ENCODE results near the gene C19orf67.
"Not testable (repeated sequence)": the region's sequence is repeated elsewhere in the genome, so short reads cannot be mapped to it uniquely, and the experiment has no call there.

C19orf67 gene

DNA sequence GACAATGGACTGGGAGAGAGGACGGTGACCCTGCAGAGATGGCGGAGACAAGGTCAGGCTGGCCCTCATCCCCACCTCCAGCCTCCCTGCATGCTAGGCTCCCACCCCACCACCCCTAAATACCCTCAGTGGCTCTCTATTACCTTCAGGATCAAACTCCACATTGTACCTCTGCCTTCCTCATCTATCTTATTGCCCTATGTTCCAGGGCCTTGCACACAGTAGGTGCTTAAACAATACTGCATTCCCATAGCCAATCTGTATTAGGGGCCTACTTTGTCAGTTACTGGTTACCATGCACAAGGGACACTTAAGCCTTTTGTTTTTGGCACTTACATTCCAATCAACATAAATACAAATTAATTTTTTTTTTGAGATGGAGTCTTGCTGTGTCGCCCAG is 30.2 kb downstream of the C19orf67 start:
- DNase-seq, result no peak

DNA sequence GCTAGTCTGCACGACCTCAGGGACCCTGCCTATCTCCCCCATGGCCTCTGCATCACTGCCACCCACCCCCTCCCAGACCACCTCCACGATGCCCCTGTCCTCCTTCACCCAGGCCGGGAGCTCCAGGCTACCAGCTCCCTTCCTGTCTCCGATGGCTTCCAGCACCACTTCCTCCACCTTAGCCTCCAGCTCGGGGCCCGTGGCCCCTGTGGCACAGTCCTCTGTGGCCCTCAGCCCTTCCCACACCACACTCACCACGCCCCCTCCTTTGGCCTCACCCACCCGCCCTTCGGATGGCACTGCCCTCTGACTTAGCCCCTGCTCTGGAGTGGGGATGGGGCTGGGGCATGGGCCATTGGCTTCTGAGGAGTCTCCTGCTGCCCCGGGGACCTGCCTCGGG is 30.9 kb downstream of the C19orf67 start:
- no peak for DNase-seq

DNA sequence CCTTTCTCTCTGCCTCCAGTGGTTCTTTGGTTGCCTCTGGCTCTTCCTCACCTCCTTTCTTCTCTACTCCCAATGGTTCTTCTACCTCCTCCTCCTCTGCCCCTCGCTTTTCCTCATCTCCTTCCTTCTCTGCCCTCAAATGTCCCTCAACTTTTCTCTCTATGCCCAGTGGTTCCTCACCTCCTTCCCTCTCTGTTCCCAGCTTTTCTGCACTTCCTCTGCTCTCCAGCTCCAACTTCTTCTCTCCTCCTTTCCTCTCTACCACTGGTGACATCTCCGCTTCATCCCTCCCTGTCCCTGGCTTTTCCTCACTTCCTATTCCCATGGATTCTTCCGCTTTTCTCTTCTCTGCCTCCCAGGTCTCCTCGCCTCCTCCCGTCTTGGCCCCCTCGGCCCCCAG is 31.5 kb downstream of the C19orf67 start:
- DNase-seq, result no peak

DNA sequence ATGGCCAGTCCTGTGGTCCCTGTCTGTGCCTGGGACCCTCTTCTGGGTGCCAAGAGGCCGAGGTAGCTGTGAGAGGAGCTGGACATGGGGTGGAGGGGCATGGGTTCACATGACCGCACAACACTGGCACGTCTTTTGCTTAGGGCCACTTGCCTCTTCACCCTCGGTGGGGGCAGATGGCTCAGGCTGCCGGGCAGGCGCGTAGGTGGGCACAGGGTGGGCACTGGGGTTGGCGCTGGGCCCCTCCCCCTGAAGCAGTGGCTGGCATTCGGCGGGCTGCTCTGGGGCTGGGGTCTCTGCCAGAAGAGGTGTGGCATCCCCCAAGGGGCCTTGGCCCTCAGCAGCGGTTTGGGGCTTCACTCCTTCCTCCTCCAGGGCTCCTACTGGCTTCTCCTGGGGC is 32.1 kb downstream of the C19orf67 start:
- no peak for DNase-seq

DNA sequence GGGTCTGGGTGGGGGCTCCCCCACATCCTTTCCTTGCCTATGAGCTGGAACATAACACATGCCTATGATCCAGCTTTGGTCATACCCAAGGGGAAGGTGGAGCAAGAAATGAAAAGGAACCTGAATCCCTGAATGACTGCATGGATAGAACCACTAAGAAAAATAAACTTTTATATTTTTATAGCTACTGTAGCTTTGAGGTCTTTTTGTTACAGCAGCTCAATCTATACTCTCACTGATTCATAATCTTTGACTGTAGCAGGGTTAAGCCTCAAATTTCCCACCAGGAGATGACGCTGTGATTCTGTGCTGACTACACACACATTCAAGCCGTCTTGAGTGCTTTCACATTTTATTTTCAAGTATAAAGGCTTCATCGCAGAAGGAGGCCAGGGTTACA is 32.6 kb downstream of the C19orf67 start:
- no peak for DNase-seq

DNA sequence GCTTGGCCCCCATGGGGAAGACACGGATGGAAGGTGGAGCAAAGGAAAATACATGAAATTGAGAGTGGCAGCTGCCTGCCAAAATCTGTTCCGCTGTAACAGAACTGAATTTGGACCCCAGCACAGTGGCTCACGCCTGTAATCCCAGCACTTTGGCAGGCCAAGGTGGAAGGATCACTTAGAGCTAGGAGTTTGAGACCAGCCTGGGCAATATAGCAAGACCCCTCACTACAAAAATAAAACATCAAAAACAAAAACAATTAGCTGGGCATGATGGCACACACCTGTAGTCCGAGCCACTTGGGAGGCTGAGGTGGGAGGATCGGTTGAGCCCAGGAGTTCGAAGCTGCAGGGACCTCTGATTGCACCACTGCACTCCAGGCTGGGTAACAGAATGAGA is 33.1 kb downstream of the C19orf67 start:
- DNase-seq, result no peak

DNA sequence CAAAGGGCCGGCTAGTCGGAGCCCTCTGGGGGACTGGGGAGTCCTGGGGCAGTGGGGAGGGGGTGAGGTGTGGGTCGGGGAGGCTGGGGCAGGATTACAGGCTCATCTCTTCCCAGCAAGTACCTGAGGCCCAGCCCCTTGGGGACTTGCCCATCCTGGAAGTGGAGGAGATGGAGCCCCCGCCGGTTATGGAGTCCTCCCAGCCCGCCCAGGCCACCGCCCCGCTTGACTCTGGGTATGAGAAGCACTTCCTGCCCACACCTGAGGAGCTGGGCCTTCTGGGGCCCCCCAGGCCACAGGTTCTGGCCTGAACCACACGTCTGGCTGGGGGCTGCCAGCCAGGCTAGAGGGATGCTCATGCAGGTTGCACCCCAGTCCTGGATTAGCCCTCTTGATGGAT is 33.6 kb downstream of the C19orf67 start:
- DNase-seq, result no peak

DNA sequence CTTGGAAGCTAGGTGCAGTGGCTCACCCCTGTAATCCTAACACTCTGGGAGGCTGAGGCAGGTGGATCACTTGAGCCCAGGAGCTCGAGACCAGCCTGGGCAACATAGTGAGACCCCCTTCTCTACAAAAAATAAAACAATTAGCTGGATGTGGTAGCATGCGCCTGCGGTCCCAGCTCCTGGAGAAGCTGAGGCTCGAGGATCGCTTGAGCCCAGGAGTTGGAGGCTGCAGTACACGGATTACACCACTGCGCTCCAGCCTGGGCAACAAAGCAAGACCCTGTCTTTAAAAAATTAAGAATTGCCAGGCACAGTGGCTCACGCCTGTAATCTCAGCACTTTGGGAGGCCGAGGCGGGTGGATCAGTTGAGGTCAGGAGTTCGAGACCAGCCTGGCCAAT is 34.6 kb downstream of the C19orf67 start:
- DNase-seq, result not testable (repeated sequence)

DNA sequence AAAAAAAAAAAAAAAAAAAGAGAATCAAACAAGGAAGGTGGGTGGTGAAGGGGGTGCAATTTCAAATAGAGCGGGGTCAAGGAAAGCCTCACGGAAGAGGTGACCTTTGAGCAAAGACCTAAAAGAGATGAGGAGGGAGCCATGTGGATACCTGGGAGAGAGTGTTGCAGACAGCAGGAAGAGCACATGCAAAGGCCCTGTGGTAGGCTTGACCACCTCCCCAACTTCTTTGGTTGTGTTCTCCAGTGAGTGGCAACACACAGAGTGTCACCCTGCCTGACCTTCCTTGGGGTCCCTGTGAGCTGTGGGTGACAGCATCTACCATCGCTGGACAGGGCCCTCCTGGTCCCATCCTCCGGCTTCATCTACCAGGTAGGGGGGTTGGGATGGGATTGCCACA is 35.1 kb downstream of the C19orf67 start:
- no peak for DNase-seq

DNA sequence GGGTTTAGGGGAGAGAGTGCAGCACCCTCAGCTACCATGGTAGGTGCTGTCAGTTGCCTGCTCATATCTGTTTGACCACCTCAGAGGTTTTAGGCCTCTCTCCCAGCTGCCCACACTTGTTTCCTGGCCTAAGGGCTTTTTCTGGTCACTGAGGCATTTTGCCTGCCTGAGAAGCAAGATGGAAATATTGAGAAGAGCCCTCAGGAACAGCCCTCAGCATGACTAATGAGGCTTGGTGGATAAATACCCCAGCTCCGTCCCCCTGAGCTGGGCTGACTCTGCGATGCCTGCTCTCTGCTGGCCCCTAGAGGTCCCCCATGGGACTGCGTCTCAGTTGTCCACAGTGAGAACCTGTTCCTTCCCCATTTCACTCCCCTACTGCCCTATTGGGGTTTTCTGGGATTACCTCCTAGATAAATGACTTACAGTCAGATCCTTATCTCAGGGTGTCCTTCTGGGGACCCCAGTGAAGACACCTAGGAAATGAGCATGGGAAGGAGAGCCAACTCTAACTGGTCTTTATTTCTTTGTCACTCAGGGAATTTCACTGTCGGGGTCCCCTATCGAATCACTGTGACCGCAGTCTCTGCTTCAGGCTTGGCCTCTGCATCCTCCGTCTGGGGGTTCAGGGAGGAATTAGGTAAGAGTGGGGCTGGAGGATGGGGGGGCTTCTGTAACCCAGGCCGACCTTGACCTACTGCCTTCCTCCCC is 37.0 kb downstream of the C19orf67 start:
- peak; percentile 4 for DNase-seq

DNA sequence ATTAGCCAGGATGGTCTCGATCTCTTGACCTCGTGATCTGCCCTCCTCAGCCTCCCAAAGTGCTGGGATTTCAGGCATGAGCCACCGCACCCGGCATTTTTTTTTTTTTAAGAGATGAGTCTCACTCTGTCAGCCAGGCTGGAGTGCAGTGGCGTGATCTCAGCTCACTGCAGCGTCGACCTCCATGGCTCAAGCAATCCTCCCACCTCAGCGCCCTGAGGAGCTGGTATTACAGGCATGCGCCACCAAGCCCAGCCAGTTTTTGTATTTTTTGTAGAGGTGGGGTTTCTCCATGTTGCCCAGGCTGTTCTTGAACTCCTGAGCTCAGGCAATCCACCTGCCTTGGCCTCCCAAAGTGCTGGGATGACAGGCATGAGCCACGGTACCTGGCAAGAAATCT is 37.7 kb downstream of the C19orf67 start:
- DNase-seq, result not testable (repeated sequence)

DNA sequence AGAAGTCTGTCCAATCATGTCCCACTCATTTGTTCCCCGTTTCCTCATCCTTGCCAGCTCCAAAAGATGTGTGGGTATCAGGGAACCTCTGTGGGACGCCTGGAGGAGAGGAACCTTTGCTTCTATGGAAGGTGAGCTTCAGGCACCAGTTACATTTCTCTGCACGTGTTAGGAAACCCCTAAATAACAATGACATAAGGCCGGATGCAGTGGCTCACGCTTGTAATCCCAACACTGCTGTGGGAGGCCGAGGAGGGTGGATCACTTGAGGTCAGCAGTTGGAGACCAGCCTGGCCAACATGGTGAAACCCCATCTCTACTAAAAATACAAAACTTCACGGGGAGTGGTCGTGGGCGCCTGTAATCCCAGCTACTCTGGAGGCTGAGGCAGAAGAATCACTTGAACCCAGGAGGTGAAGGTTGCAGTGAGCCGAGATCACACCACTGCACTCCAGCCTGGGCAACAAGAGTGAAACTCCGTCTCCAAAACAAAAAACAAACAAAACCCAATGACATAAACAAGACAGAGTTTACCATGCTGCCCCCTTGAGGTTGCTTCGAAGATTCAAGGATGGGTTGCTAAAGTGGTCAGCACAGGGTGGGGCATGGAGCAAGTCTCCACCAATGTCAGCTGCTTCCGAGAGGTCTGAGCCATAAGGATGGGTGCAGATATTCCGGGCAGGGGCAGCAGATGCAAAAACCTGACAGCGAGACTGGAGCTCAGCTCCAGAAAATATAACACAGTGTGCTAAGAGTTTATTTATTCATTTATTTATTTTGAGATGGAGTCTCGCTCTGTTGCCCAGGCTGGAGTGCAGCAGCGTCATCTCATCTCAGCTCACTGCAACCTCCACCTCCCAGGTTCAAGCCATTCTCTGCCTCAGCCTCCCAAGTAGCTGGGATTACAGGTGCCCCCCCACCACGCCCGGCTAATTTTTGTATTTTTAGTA is 42.6 kb downstream of the C19orf67 start:
- peak; percentile 23 for DNase-seq

DNA sequence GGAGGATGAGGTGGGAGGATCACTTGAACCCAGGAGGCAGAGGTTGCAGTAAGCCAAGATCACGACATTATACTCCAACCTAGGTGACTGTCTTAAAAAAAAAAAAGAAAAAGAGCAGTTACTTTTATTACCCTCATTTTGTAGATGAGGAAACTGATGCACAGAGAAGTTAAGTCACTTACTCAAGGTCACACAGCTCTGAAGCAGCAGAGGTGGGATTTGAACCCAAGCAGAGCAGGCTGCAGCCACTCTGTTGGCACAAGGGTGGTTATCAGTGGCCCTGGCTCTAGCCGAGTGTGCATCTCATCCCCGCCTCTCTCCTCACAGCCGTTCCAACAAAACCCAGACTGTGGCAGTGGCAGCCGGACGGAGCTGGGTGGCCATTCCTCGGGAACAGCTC is 46.4 kb downstream of the C19orf67 start:
- no peak for DNase-seq

DNA sequence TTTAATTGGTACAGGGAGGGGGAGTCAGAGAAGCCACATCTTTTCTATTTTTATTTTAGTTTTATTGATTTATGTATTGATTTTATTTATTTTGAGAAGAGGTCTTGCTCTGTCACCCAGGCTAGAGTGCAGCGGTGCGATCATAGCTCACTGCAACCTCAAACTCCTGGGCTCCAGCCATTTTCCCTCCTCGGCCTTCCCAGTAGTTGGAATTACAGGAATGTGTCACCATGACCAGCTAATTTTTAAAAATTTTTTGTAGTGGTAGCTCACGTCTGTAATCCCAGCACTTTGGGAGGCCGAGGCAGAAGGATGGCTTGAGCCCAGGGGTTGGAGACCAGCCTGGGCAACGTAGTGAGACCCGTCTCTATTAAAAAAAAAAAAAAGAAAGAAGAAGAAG is 49.9 kb downstream of the C19orf67 start:
- no peak for DNase-seq

DNA sequence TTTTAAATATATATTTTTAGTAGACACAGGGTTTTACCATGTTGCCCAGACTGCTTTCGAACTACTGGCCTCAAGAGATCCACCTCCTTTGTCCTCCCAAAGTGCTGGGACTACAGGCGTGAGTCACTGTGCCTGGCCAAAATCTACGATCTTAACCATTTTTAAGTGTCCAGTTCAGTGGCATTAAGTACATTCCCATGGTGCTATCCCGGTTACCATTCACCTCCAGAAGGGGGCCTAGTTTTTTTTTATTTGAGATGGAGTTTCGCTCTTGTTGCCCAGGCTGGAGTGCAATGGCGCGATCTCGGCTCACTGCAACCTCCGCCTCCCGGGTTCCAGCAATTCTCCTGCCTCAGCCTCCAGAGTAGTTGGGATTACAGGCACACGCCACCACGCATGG is 50.4 kb downstream of the C19orf67 start:
- DNase-seq, result not testable (repeated sequence)

DNA sequence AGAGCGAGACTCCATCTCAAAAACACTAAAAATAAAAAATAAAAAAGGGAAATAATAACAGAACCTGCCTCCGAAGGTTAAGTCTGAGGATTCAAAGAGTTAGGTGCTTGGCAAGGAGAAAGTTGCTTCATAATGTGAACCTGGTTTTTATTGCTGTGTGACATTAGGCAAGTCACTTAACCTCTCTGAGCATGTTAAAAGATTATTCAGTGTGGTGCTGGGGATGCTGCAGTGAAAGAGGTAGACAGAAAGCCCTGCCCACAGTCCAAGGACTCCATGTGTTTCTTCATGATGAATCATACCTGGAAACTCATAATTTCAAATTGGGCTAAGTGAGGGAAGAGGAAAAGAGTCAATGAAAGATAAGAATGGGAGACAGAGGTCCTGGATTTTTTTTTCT is 51.6 kb downstream of the C19orf67 start:
- no peak for DNase-seq

DNA sequence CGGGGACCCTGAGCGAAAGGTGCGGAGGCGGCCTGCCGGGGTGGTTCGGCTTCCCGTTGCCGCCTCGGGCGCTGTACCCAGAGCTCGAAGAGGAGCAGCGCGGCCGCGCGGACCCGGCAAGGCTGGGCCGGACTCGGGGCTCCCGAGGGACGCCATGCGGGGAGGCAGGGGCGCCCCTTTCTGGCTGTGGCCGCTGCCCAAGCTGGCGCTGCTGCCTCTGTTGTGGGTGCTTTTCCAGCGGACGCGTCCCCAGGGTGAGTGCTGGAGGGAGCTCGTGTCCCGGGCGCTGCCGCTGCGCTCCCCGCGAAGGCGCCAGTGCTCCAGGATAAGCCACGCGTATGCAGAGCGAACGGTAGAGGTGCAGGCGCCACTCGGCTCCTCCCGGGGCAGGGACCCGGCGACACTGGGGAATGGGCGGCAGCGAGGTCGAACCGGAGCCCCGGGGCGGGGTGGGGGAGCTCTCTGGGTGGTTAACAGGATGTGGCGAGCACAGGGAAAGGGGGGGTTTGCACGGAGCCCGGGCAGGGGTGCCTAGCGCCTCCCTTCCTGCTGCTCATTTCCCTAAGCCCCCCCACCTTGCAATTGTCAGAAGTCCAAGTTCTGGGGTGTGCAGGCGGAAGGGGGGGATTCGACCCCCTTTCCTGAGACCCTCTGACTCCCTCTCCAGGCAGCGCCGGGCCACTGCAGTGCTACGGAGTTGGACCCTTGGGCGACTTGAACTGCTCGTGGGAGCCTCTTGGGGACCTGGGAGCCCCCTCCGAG is 53.7 kb downstream of the C19orf67 start, which contains the start of gene IL27RA:
Gene IL27RA, plus strand, starts transcription at position 44 of the 762 bp plus-strand sequence. Its CDS starts 111 bp downstream, at position 155.
- DNase-seq, result peak; percentile 46

All from NCI-H1105 (cell line).